HEK293 (cell line): ENCODE data around the gene SPRN.

Experiments
- CTCF ChIA-PET: fragments of 350-600 bp; formaldehyde crosslinking; extraction: SDS; loops from one replicate; lab custom pipeline; 2021; ENCODE audit warnings: antibody characterized with exemption; lab: Yijun Ruan, JAX
- POLR2A ChIA-PET: fragments of 300-600 bp; formaldehyde crosslinking; extraction: SDS; loops from one replicate; lab custom pipeline; 2020; ENCODE audit warnings: antibody characterized with exemption, inconsistent platforms; lab: Yijun Ruan, JAX
- H3K27ac ChIP-seq: fragments of 200-500 bp; sonication (Bioruptor generic); 2 replicates; pipeline ENCODE4 v1.5.1; 2014; ENCODE audit warnings: low read depth, low read length, control low read depth, inconsistent platforms; ENCODE audit errors: extremely low read depth
- H3K36me3 ChIP-seq, 2 experiments: fragments of 200-500 bp in 1 of 2; sonication (Bioruptor generic) in 1 of 2; 1 replicate in 1 of 2; 2 replicates in 1 of 2; pipeline ENCODE4 v1.5.1; 2014 to 2017; ENCODE audit warnings: inconsistent platforms in 2 of 2, low read length in 2 of 2; ENCODE audit not compliant: control insufficient read depth in 2 of 2, insufficient read depth in 1 of 2
- H3K4me1 ChIP-seq: fragments of 200-500 bp; sonication (Bioruptor generic); 2 replicates; pipeline ENCODE4 v1.5.1; 2014; ENCODE audit warnings: mild to moderate bottlenecking, low read length, inconsistent platforms; ENCODE audit not compliant: control insufficient read depth, insufficient read depth
- H3K4me3 ChIP-seq: 2 replicates; pipeline ENCODE4 v1.5.1; 2011; ENCODE audit warnings: low read depth, mild to moderate bottlenecking, control low read depth, low read length, moderate library complexity
- H3K9me3 ChIP-seq: fragments of 200-500 bp; sonication (Bioruptor generic); 2 replicates; pipeline ENCODE4 v1.5.1; 2014; ENCODE audit warnings: low read depth, low read length, inconsistent platforms; ENCODE audit not compliant: control insufficient read depth, insufficient read depth
- BCL11A ChIP-seq: fragments of 450-650 bp; formaldehyde crosslinking; IDR thresholded peaks from 2 replicates; pipeline ENCODE4 v1.5.1; 2016; ENCODE audit warnings: low read depth, missing biosample characterization, missing genetic modification characterization
- EGR2 ChIP-seq: fragments of 450-650 bp; formaldehyde crosslinking; IDR thresholded peaks from 2 replicates; pipeline ENCODE4 v1.5.1; 2016; ENCODE audit warnings: low read depth, missing biosample characterization, missing genetic modification characterization
- GLI2 ChIP-seq: fragments of 450-650 bp; formaldehyde crosslinking; IDR thresholded peaks from 2 replicates; pipeline ENCODE4; 2017; ENCODE audit warnings: missing biosample characterization, missing genetic modification characterization, low read depth, borderline replicate concordance
- IKZF3 ChIP-seq: fragments of 450-650 bp; IDR thresholded peaks from 2 replicates; pipeline ENCODE4 v1.5.0; 2018; ENCODE audit warnings: missing biosample characterization, mild to moderate bottlenecking, missing genetic modification characterization, moderate library complexity
- KLF16 ChIP-seq: fragments of 450-650 bp; formaldehyde crosslinking; IDR thresholded peaks from 2 replicates; pipeline ENCODE4 v1.5.1; 2017; ENCODE audit warnings: missing biosample characterization, missing genetic modification characterization
- KLF8 ChIP-seq: fragments of 450-650 bp; formaldehyde crosslinking; IDR thresholded peaks from 2 replicates; pipeline ENCODE4 v1.5.1; 2016; ENCODE audit warnings: missing biosample characterization, missing genetic modification characterization
- OVOL3 ChIP-seq: fragments of 450-650 bp; formaldehyde crosslinking; IDR thresholded peaks from 2 replicates; pipeline ENCODE4 v1.5.1; 2016; ENCODE audit warnings: missing biosample characterization, missing genetic modification characterization
- ZBTB17 ChIP-seq: fragments of 450-650 bp; formaldehyde crosslinking; IDR thresholded peaks from 2 replicates; pipeline ENCODE4 v1.5.1; 2016; ENCODE audit warnings: missing biosample characterization, missing genetic modification characterization
- ZBTB20 ChIP-seq: fragments of 450-650 bp; formaldehyde crosslinking; IDR thresholded peaks from 2 replicates; pipeline ENCODE4 v1.5.1; 2016; ENCODE audit warnings: missing biosample characterization, missing genetic modification characterization
- ZFHX2 ChIP-seq: fragments of 450-650 bp; formaldehyde crosslinking; conservative IDR thresholded peaks from 2 replicates; pipeline ENCODE4 v1.5.1; 2016; ENCODE audit warnings: missing biosample characterization, missing genetic modification characterization
- ZFP3 ChIP-seq: fragments of 450-650 bp; formaldehyde crosslinking; IDR thresholded peaks from 2 replicates; pipeline ENCODE4 v1.5.1; 2016; ENCODE audit warnings: low read depth, missing biosample characterization, missing genetic modification characterization
- ZNF140 ChIP-seq: fragments of 450-650 bp; formaldehyde crosslinking; IDR thresholded peaks from 2 replicates; pipeline ENCODE4 v1.5.1; 2016; ENCODE audit warnings: missing biosample characterization, missing genetic modification characterization
- ZNF311 ChIP-seq: fragments of 450-650 bp; formaldehyde crosslinking; IDR thresholded peaks from 2 replicates; pipeline ENCODE4 v1.5.1; 2017; ENCODE audit warnings: missing biosample characterization, missing genetic modification characterization, borderline replicate concordance
- ZNF350 ChIP-seq: fragments of 450-650 bp; formaldehyde crosslinking; IDR thresholded peaks from 2 replicates; pipeline ENCODE4 v1.5.0; 2017; ENCODE audit warnings: missing biosample characterization, mild to moderate bottlenecking, missing genetic modification characterization
- ZNF391 ChIP-seq: fragments of 450-650 bp; formaldehyde crosslinking; IDR thresholded peaks from 2 replicates; pipeline ENCODE4 v1.5.1; 2016; ENCODE audit warnings: low read depth, missing biosample characterization, missing genetic modification characterization, borderline replicate concordance
- ZNF473 ChIP-seq: fragments of 450-650 bp; formaldehyde crosslinking; IDR thresholded peaks from 2 replicates; pipeline ENCODE4 v1.5.1; 2017; ENCODE audit warnings: missing biosample characterization, missing genetic modification characterization
- ZNF561 ChIP-seq: fragments of 450-650 bp; IDR thresholded peaks from 2 replicates; pipeline ENCODE4 v1.5.1; 2018; ENCODE audit warnings: missing biosample characterization, missing genetic modification characterization, borderline replicate concordance
- ZNF645 ChIP-seq: fragments of 450-650 bp; formaldehyde crosslinking; IDR thresholded peaks from 2 replicates; pipeline ENCODE4; 2016; ENCODE audit warnings: missing biosample characterization, missing genetic modification characterization
- ZNF701 ChIP-seq: fragments of 450-650 bp; formaldehyde crosslinking; IDR thresholded peaks from 2 replicates; pipeline ENCODE4 v1.5.1; 2016; ENCODE audit warnings: missing biosample characterization, missing genetic modification characterization
- ZSCAN18 ChIP-seq: fragments of 450-650 bp; formaldehyde crosslinking; IDR thresholded peaks from 2 replicates; pipeline ENCODE4 v1.5.1; 2016; ENCODE audit warnings: missing biosample characterization, missing genetic modification characterization
- ZSCAN23 ChIP-seq: fragments of 450-650 bp; formaldehyde crosslinking; IDR thresholded peaks from 2 replicates; pipeline ENCODE4 v1.5.1; 2016; ENCODE audit warnings: missing biosample characterization, missing genetic modification characterization
- ZSCAN30 ChIP-seq: fragments of 450-650 bp; IDR thresholded peaks from 2 replicates; pipeline ENCODE4 v1.5.1; 2018; ENCODE audit warnings: missing biosample characterization, mild to moderate bottlenecking, missing genetic modification characterization, moderate library complexity
- TF ChIP-seq, protein P1 (sequence below): fragments of 450-650 bp; formaldehyde crosslinking; IDR thresholded peaks from 2 replicates; pipeline ENCODE4 v1.5.1; 2017; ENCODE audit warnings: missing biosample characterization, missing genetic modification characterization

Gene SPRN

GRCh38 chr10:133458021-133458709 lies 33.7 kb upstream of the SPRN start (continued):
- TF ChIP-seq ZSCAN30 (no peak), ZBTB20 (tag by site-specific recombination) (no peak), IKZF3 (tag by site-specific recombination) (no peak)

DNA sequence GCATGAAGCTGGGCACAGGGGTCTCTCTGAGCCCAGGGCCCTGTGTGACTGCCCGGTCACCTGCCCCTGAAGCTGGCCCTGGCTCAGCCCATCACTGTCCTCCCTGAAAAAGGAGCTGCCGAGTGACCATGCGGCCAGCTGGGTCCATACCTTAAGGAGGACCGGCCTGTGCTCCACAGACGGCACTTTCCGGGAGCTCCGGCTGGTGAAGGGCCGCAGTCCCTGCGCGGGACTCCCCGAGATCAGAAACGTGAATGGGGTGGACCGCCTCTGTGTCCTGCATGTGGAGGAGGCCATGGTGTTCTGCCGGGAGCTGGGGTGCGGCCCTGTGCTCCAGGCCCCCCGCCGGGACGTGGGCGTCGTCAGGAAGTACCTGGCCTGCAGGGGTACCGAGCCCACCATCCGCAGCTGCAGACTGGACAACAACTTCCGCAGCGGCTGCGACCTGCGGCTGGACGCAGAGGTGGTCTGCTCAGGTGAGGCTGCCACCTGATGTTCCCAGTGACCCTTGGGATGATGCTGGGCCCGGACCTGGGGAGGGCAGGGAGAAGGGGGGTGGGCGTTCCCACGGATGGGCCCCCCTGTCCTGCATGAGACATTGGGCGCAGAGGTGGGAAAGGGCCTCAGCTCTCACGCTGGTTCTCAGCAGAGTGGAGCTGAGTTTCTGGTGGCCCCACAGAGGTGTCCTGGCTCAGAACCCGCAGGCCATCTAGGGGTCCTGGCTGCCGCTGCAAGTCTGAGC lies 32.8 kb upstream of the SPRN start:
- CTCF ChIA-PET, result interaction anchor here (1.5 kb wide), 1 partner anchor 19 kb away, joined by 6 read pairs; no protein-coding TSS in a partner anchor
- POLR2A ChIA-PET, result no interaction called here
- TF ChIP-seq GLI2 (tag by site-specific recombination), result no peak
- TF ChIP-seq OVOL3 (tag by site-specific recombination), result no peak
- no peak for TF ChIP-seq ZNF391 (tag by site-specific recombination)
- no peak for TF ChIP-seq ZNF701
- no peak for TF ChIP-seq ZSCAN23 (tag by site-specific recombination)
- TF ChIP-seq ZNF561, result no peak
- no peak for TF ChIP-seq EGR2
- no peak for TF ChIP-seq ZNF140 (tag by site-specific recombination)
- no peak overlapping the region for H3K4me3 ChIP-seq
- H3K36me3 ChIP-seq, result no peaks in the 10 kb centered on the region
- H3K9me3 ChIP-seq, result no peaks in the 10 kb centered on the region
- H3K27ac ChIP-seq, result no peak overlapping the region
- no peaks in the 10 kb centered on the region for H3K4me1 ChIP-seq

DNA sequence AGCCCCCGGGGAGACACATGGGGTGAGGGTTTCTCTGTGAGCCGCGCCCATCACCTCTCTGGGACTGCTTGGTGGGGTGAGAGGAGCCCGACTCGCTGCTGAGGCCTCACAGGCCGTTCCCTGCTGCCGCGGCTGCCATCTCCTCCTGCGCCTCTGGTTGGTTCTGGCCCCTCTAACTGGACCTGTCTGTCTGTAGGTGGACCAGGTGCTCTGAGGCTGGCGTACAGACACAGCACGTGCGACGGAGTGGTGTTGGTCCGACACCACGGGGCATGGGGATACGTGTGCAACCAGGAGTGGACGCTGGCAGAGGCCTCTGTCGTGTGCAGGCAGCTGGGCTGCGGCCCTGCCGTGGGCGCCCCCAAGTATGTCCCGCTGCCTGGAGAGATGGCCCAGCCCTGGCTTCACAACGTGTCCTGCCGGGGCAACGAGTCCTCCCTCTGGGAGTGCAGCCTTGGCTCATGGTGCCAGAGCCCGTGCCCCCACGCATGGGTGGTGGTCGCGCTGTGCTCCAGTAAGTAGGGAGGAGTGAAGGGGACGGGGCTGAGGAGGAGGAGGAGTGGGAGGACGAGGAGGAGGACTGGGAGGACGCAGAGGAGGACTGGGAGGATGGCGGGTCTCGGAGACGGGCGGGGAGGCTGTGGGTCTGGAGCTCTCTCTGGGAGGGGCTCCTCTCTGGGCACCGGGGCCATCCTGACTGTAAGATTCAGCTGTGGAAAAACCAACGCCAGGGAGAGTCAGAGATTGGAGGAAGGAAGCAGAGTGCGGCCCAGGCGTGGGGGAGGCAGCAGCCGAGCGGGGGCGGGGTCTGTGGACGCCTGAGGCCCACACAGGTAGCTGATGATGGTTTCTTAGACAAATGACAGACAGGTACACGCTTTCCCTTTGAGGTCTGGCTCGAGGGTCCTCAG lies 31.9 kb upstream of the SPRN start:
- H3K36me3 ChIP-seq, result no peaks in the 10 kb centered on the region
- ChIA-PET POLR2A (no interaction called here), CTCF (interaction anchor here (1.5 kb wide), 1 partner anchor 18 kb away, joined by 6 read pairs; no protein-coding TSS in a partner anchor)
- no peaks in the 10 kb centered on the region for H3K4me1 ChIP-seq
- peak; percentile 80 for TF ChIP-seq ZFHX2 (tag by site-specific recombination)
- TF ChIP-seq EGR2, result peak; percentile 81
- TF ChIP-seq ZNF473 (tag by site-specific recombination), result no peak
- H3K9me3 ChIP-seq, result no peaks in the 10 kb centered on the region
- no peak overlapping the region for H3K27ac ChIP-seq
- no peak overlapping the region for H3K4me3 ChIP-seq

- Histone ChIP-seq H3K27ac (no peak overlapping the region), H3K36me3 (no peaks in the 10 kb centered on the region), H3K9me3 (no peaks in the 10 kb centered on the region), H3K4me1 (no peaks in the 10 kb centered on the region), H3K4me3 (no peak overlapping the region)
- CTCF ChIA-PET, result no interaction called here
- POLR2A ChIA-PET, result no interaction called here
- TF ChIP-seq ZNF645 (tag by site-specific recombination) (no peak), ZFP3 (no peak), ZBTB17 (tag by site-specific recombination) (no peak), ZNF311 (tag by site-specific recombination) (no peak), ZNF350 (tag by site-specific recombination) (no peak), EGR2 (peak; percentile 53), ZFHX2 (tag by site-specific recombination) (peak; percentile 45), KLF16 (no peak), BCL11A (no peak), KLF8 (tag by site-specific recombination) (peak; percentile 26; the same call in 1 of the 2 replicates), ZSCAN18 (tag by site-specific recombination) (no peak)
- TF ChIP-seq, protein P1, sequence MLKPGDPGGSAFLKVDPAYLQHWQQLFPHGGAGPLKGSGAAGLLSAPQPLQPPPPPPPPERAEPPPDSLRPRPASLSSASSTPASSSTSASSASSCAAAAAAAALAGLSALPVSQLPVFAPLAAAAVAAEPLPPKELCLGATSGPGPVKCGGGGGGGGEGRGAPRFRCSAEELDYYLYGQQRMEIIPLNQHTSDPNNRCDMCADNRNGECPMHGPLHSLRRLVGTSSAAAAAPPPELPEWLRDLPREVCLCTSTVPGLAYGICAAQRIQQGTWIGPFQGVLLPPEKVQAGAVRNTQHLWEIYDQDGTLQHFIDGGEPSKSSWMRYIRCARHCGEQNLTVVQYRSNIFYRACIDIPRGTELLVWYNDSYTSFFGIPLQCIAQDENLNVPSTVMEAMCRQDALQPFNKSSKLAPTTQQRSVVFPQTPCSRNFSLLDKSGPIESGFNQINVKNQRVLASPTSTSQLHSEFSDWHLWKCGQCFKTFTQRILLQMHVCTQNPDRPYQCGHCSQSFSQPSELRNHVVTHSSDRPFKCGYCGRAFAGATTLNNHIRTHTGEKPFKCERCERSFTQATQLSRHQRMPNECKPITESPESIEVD (tag by site-specific recombination), result no peak
Observed at GRCh38 chr10:133455611-133456031, 31.2 kb upstream of the SPRN start.
